ENCODE data around the gene CHRM2.

Gene CHRM2

DNA sequence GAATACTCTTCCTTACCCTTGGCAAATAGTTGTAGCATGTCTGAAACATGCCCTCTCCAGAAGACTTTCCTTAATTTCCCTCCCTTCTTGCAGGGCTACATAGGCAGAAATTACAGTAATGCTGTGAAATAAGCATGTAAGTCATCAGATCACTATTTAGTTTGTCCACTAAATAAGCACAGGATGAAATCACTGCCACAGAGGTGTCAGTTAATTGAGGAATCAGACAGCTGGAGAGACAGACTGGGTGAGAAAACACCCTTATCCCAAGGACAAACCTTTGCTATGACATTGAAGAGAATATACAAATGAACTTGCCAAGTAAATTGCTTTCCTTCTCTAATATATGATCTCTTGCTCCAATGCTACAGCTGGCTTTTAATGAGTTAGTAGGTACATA lies 129.3 kb downstream of the CHRM2 start:
- Histone ChIP-seq H3K9ac (no peak overlapping the region), H3K4me1 (no peaks in the 10 kb centered on the region), H3K4me3 (ENCODE audit: low read depth, low read length) (no peak overlapping the region), H3K27me3 (ENCODE audit: control insufficient read depth, insufficient read depth, low read length) (no peaks in the 10 kb centered on the region), H3K27ac (no peak overlapping the region), H3K9me3 (ENCODE audit: control insufficient read depth, low read length) (no peaks in the 10 kb centered on the region), H2AFZ (no peak overlapping the region), H3K4me2 (ENCODE audit: low read length) (no peak overlapping the region), H3K36me3 (ENCODE audit: control insufficient read depth, insufficient read depth, low read length) (no peaks in the 10 kb centered on the region), H3K79me2 (no peaks in the 10 kb centered on the region)
- TF ChIP-seq, protein P1, sequence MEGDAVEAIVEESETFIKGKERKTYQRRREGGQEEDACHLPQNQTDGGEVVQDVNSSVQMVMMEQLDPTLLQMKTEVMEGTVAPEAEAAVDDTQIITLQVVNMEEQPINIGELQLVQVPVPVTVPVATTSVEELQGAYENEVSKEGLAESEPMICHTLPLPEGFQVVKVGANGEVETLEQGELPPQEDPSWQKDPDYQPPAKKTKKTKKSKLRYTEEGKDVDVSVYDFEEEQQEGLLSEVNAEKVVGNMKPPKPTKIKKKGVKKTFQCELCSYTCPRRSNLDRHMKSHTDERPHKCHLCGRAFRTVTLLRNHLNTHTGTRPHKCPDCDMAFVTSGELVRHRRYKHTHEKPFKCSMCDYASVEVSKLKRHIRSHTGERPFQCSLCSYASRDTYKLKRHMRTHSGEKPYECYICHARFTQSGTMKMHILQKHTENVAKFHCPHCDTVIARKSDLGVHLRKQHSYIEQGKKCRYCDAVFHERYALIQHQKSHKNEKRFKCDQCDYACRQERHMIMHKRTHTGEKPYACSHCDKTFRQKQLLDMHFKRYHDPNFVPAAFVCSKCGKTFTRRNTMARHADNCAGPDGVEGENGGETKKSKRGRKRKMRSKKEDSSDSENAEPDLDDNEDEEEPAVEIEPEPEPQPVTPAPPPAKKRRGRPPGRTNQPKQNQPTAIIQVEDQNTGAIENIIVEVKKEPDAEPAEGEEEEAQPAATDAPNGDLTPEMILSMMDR (IDR thresholded peaks at IDR 0.05): no peak

DNA sequence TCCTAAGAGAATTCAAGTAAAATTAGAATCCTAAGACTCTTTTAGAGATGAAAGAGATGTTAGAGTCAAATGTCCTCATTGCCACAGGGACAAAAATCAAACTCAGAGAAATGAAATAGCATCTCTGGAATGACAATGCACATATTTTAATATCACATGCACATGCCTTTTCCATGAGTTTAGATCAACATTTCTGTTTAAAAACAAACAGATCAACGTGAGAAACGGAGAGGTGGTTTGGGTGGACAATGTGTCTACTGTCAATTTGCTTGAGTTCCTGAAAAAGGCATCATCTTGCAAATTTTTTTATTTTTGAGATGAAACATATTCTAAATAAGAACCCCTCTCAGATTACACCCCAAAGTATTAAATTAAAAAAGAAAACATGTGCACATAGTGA lies 130.0 kb downstream of the CHRM2 start:
- TF ChIP-seq, protein P1 (IDR thresholded peaks at IDR 0.05): no peak
- no peak overlapping the region for H3K4me3 ChIP-seq (ENCODE audit: low read depth, low read length)
- H3K4me1 ChIP-seq: no peaks in the 10 kb centered on the region

DNA sequence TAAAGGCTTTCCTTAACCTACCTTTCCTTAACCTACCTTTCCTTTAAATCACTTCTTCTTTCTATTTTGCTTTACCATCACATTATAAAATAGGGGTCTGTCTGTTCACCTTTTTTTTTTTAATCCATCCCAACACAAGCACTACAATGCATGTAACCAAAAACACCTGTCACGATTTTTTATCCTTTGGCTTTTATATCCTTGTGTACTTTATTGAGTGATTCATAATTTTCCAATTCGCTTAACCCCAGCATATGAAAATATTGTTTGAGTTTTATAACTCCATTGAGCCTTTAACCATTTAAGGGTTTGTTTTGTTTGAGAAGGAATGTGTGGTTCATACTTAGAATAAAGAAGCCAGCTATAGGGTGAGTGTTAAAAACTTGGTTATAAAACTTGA lies 132.2 kb downstream of the CHRM2 start:
- no peaks in the 10 kb centered on the region for H3K27me3 ChIP-seq (ENCODE audit: control insufficient read depth, insufficient read depth, low read length)
- no peaks in the 10 kb centered on the region for H3K4me1 ChIP-seq
- H3K79me2 ChIP-seq: no peaks in the 10 kb centered on the region
- H3K4me3 ChIP-seq (ENCODE audit: low read depth, low read length): no peak overlapping the region
- no peak overlapping the region for H3K4me2 ChIP-seq (ENCODE audit: low read length)
- no peak overlapping the region for H2AFZ ChIP-seq
- no peak overlapping the region for H3K27ac ChIP-seq
- TF ChIP-seq, protein P1 (IDR thresholded peaks at IDR 0.05): no peak
- H3K9me3 ChIP-seq (ENCODE audit: control insufficient read depth, low read length): no peaks in the 10 kb centered on the region
- H3K9ac ChIP-seq: no peak overlapping the region
- H3K36me3 ChIP-seq (ENCODE audit: control insufficient read depth, insufficient read depth, low read length): no peaks in the 10 kb centered on the region

More for the DNA sequence above, 130.0 kb downstream of the CHRM2 start:
- Histone ChIP-seq H3K27me3 (ENCODE audit: control insufficient read depth, insufficient read depth, low read length) (no peaks in the 10 kb centered on the region), H3K79me2 (no peaks in the 10 kb centered on the region), H2AFZ (no peak overlapping the region), H3K27ac (no peak overlapping the region), H3K4me2 (ENCODE audit: low read length) (no peak overlapping the region), H3K9me3 (ENCODE audit: control insufficient read depth, low read length) (no peaks in the 10 kb centered on the region), H3K9ac (no peak overlapping the region), H3K36me3 (ENCODE audit: control insufficient read depth, insufficient read depth, low read length) (no peaks in the 10 kb centered on the region)

DNA sequence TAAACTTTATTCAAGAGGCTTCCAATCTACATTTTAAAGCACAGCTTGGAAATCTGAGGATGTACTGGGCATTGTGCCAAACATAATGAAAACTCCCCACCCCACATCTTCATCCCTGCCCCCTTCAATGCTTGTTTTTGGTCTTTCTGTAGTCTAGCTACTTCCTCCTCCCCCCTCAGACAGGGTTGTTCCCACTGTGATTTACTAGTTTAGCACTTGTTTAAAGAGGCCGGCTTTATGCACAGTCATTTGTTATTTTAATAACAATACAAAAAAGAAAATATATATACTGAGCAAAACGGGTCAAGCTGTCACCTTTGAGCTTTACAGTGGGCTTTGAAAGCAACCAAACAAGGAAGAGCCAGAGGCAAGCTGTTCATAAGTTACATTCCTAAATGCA lies 132.6 kb downstream of the CHRM2 start:
- Histone ChIP-seq H3K9ac (no peak overlapping the region), H3K4me2 (ENCODE audit: low read length) (no peak overlapping the region), H3K9me3 (ENCODE audit: control insufficient read depth, low read length) (no peaks in the 10 kb centered on the region), H3K36me3 (ENCODE audit: control insufficient read depth, insufficient read depth, low read length) (no peaks in the 10 kb centered on the region), H3K79me2 (no peaks in the 10 kb centered on the region), H3K4me1 (no peaks in the 10 kb centered on the region), H3K27me3 (ENCODE audit: control insufficient read depth, insufficient read depth, low read length) (no peaks in the 10 kb centered on the region), H2AFZ (no peak overlapping the region), H3K4me3 (ENCODE audit: low read depth, low read length) (no peak overlapping the region), H3K27ac (no peak overlapping the region)
- TF ChIP-seq, protein P1 (IDR thresholded peaks at IDR 0.05): no peak

DNA sequence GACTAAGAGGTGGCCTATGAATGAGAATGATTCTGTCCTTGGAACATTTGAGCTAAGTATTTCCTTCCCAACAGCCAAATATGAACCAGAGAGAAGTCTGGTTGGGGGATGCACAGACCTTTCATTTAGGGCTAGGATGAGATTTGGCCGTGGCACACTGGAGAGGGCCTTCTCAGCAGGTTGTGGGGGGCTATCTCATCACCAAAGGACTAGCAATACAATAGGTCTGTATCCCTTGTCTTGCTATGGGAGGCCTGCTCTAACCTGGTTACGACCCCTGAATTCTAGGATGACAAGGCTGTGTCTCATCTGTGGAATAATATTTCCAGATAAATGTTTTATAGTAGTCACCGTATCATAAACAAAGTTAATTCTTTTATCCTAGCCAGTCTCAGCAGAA lies 133.0 kb downstream of the CHRM2 start:
- Histone ChIP-seq H3K4me2 (ENCODE audit: low read length) (no peak overlapping the region), H3K79me2 (no peaks in the 10 kb centered on the region), H3K27me3 (ENCODE audit: control insufficient read depth, insufficient read depth, low read length) (no peaks in the 10 kb centered on the region), H3K4me1 (no peaks in the 10 kb centered on the region), H3K4me3 (ENCODE audit: low read depth, low read length) (no peak overlapping the region), H3K36me3 (ENCODE audit: control insufficient read depth, insufficient read depth, low read length) (no peaks in the 10 kb centered on the region), H2AFZ (no peak overlapping the region), H3K27ac (no peak overlapping the region), H3K9me3 (ENCODE audit: control insufficient read depth, low read length) (no peaks in the 10 kb centered on the region), H3K9ac (no peak overlapping the region)
- TF ChIP-seq, protein P1 (IDR thresholded peaks at IDR 0.05): no peak
